GM21381 (cell line): Measurements from ENCODE around the gene TMEM50B.
A peak's percentile ranks its signal among the peaks of the same experiment; 100 is the strongest.
"Not testable (repeated sequence)": the region's sequence is repeated elsewhere in the genome, so short reads cannot be mapped to it uniquely, and the experiment has no call there.

Experiments
- ATAC-seq: cut with Tn5 transposase; IDR thresholded peaks from one replicate; pipeline ENCODE4 v1.9.1; 2021; ENCODE audit warnings: mild to moderate bottlenecking, moderate library complexity; ENCODE audit not compliant: unreplicated experiment

Gene TMEM50B

GRCh38 chr21:33478935-33479678 lies 667 bp downstream of the TMEM50B start:
- peak; percentile 7 for ATAC-seq

- no peak for ATAC-seq
Observed at GRCh38 chr21:33478182-33478581, 1.6 kb downstream of the TMEM50B start.

GRCh38 chr21:33477066-33477465 lies 2.7 kb downstream of the TMEM50B start:
- no peak for ATAC-seq

GRCh38 chr21:33473344-33473743 lies 6.4 kb downstream of the TMEM50B start:
- ATAC-seq, result no peak

GRCh38 chr21:33470701-33471100 lies 9.1 kb downstream of the TMEM50B start:
- ATAC-seq, result no peak

- ATAC-seq, result not testable (repeated sequence)
Observed at GRCh38 chr21:33469183-33469582, 10.6 kb downstream of the TMEM50B start.

GRCh38 chr21:33461538-33462250 lies 18.1 kb downstream of the TMEM50B start:
- ATAC-seq, result no peak

GRCh38 chr21:33458861-33459260 lies 20.9 kb downstream of the TMEM50B start:
- ATAC-seq, result no peak

- no peak for ATAC-seq
Observed at GRCh38 chr21:33455686-33456446, 23.9 kb downstream of the TMEM50B start.

- no peak for ATAC-seq
Observed at GRCh38 chr21:33452362-33452761, 27.4 kb downstream of the TMEM50B start.

GRCh38 chr21:33451634-33452071 lies 28.1 kb downstream of the TMEM50B start:
- no peak for ATAC-seq

- no peak for ATAC-seq
Observed at GRCh38 chr21:33449616-33450015, 30.2 kb downstream of the TMEM50B start.

GRCh38 chr21:33446620-33447019 lies 33.2 kb downstream of the TMEM50B start:
- not testable (repeated sequence) for ATAC-seq

GRCh38 chr21:33444499-33444898 lies 35.3 kb downstream of the TMEM50B start:
- ATAC-seq, result no peak

GRCh38 chr21:33443194-33443593 lies 36.6 kb downstream of the TMEM50B start:
- ATAC-seq, result no peak

GRCh38 chr21:33441489-33442477 lies 38.0 kb downstream of the TMEM50B start:
- peak; percentile 71 for ATAC-seq

GRCh38 chr21:33437140-33437539 lies 42.6 kb downstream of the TMEM50B start:
- no peak for ATAC-seq

GRCh38 chr21:33434770-33435360 lies 44.9 kb downstream of the TMEM50B start:
- ATAC-seq, result peak; percentile 86

GRCh38 chr21:33433425-33434114 lies 46.2 kb downstream of the TMEM50B start:
- no peak for ATAC-seq
